ENCODE results near the gene ADAMTSL1.
A peak's percentile ranks its signal among the peaks of the same experiment; 100 is the strongest.
"Not testable (repeated sequence)": the region's sequence is repeated elsewhere in the genome, so short reads cannot be mapped to it uniquely, and the experiment has no call there.

ADAMTSL1 gene

DNA sequence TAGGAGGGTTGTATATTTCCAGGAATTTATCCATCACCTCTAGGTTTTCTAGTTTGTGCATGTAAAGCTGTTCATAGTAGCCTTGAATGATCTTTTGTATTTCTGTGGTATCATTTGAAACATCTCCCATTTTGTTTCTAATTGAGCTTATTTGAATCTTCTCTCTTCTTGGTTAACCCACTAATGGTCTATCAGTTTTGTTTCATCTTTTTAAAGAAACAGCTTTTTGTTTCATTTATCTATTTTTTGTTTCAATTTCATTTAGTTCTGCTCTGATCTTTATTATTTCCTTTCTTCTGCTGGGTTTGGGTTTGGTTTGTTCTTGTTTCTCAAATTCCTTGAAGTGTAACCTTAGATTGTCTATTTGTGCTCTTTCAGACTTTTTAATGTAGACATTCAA lies 401.0 kb downstream of the ADAMTSL1 start:
- DNase-seq = not testable (repeated sequence)

DNA sequence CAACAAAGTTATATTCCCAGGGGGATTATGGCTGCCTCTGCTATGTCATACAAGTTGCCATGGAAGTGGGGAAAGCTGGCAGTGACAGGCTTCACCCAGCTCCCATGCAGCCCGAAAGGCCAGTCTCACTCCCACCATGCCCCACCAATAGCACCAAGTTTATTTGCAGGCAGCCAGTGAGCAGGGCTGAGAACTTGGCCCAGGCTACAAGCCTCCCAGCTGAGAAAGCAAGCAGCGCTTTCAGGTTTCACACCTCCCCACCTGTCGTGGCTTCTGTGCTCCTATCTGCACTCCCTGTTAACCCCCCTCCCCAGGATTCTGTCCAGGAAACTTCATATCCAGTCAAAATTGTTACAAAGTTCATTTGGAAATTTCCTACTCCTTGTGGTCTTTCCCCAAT lies 404.0 kb downstream of the ADAMTSL1 start:
- no peak for DNase-seq

DNA sequence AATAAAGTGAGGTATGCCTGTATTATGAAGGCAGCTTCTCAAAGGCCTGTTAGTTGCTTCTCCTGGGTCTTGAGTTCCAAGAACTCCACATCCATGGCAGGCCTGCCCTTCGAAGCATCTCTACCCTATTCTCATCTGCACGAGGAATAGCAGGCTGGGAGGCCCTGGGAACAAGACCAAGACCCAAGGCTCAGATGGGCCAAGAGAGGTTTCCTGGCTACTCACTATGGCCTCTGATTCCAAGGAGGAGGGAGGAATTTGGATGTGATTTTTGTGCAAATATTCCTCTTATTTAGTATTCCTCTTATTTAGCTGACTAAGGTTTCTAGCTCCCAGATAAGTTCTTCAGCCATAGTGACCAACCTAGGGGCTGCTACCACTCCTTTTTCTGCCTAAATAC lies 407.8 kb downstream of the ADAMTSL1 start:
- DNase-seq = no peak

DNA sequence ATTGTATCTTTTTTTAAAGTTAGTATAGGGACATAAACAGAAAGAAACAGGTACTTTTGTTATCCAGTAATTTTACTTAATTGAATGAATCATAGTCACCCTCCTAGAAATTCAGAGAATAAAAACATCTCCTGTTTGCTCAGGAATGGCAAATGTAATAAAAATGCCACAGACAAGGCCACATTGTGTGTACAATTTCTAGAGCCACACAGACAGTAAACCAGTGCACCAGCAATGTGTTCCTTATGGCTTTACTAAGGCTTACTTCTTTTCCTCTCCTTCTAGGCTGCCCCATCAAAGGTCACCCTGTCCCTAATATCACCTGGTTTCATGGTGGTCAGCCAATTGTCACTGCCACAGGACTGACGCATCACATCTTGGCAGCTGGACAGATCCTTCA lies 413.6 kb downstream of the ADAMTSL1 start:
- DNase-seq = no peak

DNA sequence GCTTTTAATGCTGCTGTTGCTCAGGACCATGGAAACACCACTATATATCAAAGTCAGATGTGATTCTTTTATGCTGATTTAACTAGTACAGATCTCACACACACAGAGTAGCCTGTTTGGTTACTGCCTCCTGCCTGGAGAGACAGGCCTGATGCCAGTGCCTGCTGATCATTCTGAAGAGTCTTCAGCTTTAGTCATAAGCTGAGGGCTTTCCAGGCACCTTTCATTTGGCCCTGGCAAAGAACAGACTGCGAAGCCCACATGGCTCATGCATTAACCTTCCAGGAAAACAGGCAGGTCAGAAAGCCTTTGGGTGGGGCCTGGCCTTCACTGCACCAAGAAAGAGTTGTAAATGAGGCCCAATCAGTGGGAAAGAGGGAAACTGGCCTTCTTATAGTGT lies 414.3 kb downstream of the ADAMTSL1 start:
- DNase-seq = no peak

DNA sequence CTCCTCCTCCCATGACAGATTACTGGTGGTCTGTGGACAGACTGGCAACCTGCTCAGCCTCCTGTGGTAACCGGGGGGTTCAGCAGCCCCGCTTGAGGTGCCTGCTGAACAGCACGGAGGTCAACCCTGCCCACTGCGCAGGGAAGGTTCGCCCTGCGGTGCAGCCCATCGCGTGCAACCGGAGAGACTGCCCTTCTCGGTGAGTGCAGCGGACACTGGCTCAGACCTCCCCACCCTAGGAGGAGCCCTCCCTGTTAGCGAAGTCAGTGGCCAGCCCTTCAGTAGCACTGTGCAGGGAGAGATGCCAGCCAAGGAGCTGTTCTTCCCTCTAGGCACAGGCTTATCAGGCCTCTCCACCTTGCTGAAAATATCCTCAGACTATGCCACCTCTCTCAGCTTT lies 415.6 kb downstream of the ADAMTSL1 start:
- no peak for DNase-seq

DNA sequence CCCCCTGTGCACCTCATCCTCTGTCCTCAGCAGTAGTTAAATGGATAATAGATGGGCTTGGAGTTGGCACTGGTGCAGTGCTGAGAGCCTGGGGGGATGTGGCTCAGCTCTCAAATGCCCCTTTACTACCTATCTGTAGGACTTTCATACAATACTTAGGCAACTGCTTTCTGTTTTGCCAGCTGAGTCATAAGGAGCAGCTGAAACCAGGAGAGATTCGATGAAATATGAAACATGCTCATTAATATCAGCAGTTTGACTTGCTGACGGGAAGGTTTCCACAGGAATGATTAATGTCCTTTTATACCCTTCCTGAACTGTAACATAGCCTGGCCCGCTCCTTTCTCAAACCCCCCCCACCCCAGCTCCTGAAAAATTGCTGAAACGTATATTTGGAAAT lies 416.4 kb downstream of the ADAMTSL1 start:
- DNase-seq = peak in 1 of 2 experiments; percentile 6

DNA sequence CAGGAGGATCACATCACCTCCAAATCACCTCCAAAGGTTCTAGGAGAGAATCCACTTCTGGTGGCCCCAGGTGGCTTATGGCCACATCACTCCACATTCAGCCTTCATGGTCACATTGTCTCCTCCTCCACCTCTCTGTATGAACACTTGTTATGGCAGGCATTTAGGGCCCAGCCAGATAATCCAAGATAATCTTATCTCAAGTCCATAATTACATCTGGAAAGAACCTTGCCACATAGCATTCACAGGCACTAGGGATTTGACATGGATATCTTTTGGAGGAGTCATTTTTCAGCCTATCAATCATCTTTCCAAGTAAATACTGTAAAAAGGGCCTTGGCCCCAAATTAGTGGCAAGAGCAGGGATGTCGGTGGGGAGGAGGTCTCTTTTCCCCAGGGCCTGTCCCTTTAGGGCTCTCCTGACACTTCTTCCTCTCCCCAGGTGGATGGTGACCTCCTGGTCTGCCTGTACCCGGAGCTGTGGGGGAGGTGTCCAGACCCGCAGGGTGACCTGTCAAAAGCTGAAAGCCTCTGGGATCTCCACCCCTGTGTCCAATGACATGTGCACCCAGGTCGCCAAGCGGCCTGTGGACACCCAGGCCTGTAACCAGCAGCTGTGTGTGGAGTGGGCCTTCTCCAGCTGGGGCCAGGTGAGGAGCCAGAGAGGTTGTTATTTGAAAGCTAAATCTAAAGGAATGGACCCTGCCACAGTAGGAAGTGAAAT lies 418.2 kb downstream of the ADAMTSL1 start:
- DNase-seq = no peak

DNA sequence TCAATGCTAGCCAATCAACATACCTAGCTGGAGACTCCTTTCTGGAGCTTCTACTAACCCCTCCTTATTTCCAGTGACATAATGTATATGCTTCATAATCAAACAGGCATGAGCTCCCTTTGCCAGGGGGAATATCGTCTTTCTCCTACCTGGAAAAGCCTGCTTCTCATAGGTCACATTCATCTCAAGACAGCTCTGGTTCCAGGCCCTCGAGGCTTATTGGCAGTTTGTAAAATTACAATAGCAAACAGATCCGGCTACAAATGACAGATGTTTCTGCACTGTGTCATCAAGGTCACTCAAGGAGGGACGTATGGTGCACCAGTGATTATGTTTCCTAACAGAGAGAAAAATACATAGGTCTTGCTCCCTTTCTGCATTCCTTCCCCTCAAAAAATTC lies 419.1 kb downstream of the ADAMTSL1 start:
- no peak for DNase-seq

DNA sequence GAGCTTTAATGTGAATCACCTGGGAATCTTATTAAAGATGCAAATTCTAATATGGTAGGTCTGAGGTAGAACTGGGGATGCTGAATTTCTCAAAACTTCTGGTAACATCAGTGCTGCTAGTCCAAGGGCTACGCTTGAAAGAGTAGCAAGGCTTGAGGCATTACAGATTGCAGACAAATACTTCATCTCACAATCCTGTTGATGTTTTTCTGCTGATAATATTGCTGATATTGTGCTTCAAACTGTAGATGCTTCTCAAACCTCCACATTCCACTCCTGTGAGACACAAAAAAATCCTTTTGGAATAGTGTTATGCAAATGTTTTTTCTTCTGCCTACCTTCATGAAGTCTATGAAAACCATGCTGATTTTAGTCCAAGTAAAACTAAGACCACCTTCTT lies 419.5 kb downstream of the ADAMTSL1 start:
- DNase-seq = no peak

DNA sequence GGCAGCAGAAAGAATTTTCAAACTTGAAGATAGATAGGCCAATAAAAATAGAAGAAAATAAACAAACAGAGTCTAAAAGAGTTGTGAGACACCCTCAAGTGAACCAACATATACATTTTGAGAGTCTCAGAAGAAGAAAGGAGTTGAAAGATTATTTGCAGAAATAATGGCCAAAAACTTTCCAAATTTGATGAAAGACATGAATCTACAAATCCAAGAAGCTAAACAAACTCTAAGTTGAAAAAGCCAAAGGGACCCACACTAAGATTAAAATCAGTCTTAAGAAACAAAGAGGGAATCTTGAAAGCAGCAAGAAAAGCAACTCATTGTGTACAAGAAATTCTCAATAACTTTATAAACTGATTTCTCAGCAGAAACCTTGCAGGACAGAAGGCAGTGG lies 422.1 kb downstream of the ADAMTSL1 start:
- no peak for DNase-seq

DNA sequence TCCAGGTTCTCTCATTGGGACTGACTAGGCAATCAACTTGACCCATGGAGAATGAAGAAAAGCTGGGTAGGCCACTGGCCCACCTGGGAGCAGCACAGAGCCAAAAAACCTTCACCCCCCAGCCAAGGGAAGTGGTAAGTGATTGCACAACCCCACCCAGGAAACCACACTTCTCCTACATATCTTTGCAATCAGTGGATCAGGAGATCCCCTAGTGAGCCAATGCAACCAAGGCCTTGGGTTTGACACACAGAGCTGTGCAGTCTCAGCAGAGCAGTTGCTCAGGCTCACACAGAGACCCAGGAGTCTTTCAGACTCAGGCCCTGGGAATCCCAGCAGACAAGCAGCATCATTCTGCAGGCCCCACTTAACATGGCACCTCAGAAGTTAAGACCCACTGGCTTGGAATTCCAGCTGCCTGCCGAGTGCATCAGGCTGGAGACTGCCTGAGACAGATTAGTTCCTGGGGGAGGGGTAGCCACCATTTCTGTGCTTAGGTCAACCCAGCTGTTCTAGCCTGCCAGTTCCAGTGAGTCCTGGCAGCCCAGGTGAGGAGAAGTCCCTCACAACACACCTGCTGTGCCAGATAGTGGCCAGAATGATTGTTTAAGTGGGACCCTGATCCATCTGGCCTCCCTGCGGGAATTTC lies 422.7 kb downstream of the ADAMTSL1 start:
- DNase-seq = no peak

DNA sequence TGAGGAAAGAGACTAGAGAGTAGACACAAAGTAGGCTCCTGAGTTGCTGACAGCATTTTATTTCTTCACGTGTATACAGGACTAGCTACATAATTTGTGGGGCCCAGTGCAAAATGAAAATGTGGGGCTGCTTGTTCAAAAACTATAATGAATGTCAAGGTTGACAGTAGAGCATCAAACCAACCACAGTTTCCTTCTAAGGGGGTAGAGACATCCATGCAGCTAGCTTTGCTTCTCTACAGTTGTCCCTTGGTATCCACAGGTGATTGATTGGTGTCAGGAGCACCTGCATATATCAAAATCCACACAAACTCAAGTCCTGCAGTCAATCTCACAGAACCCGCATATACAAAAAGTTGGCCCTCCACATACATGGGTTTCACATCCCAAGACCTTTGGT lies 429.5 kb downstream of the ADAMTSL1 start:
- no peak for DNase-seq

DNA sequence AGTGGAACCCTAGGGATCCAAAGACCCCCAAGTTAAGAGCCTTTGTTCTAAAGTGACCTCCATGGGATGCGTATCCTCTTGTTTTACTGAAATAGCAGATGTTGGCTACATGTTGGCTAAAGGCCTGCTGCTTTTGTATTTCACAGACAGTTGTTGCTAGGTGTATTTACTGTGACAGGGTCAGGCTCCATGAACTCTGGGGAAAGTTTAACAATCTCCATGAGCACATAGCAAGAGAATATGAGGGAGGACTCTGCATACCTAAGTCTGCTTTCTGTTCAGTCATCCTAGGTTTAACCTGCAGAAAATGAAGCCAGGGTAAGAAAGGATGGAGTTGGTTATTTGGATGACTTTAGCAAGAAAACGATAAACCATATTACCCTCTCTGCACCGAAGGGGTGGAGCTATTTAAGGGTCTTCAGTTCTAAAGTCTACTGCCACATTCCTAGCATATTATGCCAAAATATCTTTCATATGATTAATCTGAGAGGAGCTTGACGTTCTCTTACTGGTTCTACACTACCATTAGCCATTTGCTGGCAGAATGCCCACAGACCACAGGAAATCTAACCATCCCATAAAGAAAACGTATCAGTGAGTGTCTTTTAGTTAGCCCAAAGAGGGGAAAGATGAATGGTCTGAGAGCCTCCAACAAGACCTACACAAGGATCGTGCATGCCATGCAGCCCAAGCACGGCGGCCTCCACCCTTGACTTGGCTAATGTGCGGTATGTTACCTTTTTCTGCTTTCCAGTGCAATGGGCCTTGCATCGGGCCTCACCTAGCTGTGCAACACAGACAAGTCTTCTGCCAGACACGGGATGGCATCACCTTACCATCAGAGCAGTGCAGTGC lies 431.3 kb downstream of the ADAMTSL1 start:
- DNase-seq = no peak

DNA sequence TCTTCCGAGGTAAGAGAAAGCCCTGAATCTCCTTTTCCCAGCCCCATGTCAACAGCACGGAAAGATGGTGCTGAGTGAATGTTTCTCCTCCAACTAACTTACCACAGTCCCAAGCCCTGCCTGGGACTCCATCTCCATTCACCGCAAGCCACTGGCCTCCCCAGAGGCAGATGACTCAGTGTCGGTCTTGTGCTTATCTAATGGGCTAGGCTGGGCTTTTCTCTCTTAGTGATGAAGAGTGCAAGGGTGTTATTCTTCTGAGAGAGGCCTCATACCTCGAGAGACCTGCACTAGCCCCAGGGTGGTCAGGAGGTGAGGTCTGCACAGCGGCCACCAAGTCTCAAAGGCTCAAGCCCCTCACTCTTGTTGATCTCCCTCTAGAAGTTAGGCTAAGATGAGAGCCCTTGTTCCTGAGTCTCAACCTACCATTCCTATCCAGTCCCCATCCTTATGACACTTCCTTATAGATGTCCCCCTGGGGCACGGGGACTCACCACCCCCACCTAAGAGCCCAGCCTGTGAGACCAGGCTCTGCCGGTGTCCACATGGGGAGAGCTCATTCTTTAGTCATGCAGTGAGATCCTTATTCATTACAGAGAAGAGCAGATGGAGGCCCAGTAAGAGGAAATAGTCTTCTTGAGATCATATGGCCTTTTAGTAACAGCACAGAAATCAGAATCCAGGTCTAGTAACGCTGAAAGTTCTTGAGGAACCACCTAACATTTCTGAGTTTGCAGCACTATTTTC lies 432.1 kb downstream of the ADAMTSL1 start:
- DNase-seq = no peak

DNA sequence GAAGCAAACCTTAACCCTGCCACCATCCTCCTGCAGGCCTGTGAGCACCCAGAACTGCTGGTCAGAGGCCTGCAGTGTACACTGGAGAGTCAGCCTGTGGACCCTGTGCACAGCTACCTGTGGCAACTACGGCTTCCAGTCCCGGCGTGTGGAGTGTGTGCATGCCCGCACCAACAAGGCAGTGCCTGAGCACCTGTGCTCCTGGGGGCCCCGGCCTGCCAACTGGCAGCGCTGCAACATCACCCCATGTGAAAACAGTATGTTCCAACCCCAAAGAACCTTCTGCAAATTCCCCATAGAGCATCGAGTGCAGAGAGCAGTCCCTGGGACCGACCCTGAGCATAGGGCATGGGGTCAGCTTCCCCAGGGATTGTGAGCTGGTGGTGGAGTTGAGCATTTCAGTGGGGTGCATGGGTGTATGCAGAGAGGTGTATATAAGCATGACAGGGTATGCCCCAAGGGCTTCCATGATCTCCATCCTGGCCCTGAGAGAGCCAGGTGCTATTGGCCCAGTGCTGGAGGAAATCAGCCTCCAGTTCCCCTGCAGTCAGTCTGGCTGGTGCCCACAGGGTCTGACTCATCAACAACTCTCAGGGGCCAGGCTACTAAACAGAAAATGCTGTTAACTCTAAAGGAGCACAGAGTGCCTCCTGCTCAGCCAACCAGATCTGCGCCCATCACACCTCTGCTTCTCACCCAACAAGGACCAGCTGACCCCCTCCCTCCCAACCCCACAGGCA lies 432.9 kb downstream of the ADAMTSL1 start:
- DNase-seq = no peak

DNA sequence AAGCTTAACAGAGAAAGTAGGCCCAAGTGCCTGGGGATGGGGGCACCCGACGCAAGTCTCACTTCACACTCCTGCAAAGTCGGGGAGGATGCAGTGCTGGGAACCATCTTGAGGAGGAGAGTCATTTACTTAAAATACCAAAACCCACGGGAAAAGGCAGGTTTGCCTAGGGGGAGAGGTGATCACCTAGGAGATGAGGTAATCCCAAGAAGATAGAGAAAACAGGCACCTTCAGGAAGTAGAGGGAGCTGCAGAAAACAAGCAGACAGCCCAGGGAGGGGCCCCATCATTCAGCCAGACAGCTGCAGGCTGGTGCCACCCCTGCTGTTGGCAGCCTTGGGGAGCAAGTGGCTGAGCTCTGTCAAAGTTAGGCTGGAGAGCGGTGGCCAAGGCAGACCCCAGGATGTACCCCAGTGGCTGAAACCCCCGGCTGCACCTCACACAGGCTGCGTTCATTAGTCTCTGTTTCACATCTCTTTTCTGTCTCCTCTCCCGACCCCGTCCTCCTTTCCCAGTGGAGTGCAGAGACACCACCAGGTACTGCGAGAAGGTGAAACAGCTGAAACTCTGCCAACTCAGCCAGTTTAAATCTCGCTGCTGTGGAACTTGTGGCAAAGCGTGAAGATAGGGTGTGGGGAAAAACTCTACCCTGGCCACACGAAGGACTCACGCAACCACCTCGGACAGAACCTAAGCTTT lies 434.1 kb downstream of the ADAMTSL1 start:
- no peak for DNase-seq

DNA sequence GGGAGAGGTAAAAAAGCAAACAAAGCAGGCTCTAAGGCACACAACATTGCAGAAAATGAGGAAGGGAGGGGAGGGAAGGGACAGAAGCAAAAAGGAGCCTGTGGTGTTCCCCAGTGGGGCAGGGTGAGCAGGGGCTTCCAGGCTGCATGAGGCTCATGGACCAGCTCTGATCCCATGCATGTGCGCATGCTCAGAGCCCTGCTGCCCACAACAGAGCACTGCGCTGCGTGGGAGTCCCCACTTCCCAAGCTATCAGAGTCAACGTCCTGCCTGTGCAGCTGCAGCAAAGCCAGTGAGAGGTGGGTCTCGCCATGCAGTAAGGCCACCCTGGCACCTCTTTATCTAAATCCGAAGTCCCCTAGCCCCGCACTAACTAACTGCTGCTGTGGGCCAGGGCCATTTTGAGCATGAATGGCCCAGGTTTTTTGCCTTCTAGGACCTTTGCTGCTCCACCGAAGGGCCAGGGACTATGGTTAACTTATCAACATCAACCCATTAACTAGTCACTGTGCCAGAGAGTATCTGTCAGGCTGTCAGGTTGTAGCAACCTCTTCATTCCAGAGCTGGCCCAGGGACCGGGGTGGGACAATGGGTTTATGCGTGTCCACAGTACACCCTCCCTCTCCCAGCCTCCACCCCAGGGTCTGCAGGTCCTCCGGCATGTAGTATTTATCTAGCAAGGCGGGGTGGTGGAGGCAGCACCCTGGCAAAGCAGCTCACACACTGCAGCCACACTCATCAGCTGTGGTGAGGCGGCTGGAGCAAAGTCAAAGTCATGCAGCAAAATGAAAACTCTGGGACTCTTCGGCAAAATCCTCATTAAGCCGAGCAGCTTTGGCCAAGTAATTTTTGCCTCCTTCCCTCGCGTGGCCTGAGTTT lies 435.4 kb downstream of the ADAMTSL1 start:
- no peak for DNase-seq

DNA sequence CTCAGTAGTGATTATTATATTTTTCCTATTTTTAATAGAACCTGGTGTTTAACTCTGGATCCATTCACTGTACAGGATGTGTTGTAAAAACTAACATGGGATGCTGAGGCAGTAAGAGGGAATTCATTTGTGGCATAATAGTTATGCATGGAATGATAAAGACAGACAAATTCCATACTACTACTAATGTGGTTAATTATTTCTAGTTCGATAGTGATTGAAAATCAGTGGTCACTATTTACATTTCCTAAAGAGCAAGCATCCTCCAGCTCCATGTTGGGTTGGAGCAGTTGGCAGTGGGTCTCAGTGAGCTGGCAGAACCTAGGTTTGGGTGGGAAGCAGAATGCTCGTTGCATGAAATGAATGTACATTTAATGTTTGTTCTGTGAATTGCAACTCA lies 436.5 kb downstream of the ADAMTSL1 start:
- DNase-seq = no peak

DNA sequence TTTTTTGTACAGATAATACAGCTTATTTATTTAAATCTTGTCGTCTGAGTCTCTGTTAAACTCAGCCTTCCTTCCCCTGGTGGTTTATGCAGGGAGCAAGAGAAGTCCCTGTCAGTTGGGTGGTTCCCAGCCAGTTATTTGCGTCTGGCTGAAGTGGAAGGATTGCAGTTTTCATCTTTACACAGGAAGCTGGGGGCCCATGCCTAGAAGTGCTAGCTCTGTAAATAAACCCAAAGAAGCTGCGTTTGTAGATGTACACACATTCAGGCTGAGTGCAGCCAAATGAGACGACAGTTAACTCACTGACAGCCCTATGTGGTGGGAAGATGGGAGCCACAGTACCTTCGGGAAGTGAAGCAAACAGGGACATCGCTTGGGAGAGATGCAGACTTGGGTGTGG lies 437.0 kb downstream of the ADAMTSL1 start:
- peak; percentile 46 to 74 for DNase-seq
